ENCODE results near the gene DGKQ. TPM values are rescaled to one million over a fixed set of nuclear protein-coding genes. Genes with fewer than 3 reads are reported as not detected.
A peak's percentile ranks its signal among the peaks of the same experiment; 100 is the strongest.

Gene DGKQ
- total RNA-seq: 10 to 100 TPM in 1 of 4 donors, 1 to 10 TPM in 3; 4.8 to 10.2 (median 8.1) TPM

- TF ChIP-seq CTCF (IDR thresholded peaks at IDR 0.05): no peak
- DNase-seq (ENCODE audit: low spot score): peak; percentile 76
- peak; percentile 96 for ATAC-seq (ENCODE audit: low FRiP score)
Observed at GRCh38 chr4:973431-974397, at the start of gene DGKQ. TSS of gene DGKQ (minus strand) at chr4:973569. CDS start at chr4:973482, 87 bp downstream.

- ATAC-seq (ENCODE audit: low FRiP score) (no peak), DNase-seq (ENCODE audit: low spot score) (no peak)
Observed at GRCh38 chr4:1022739-1023066, 49.3 kb upstream of the DGKQ start.

GRCh38 chr4:1022051-1022738 is 48.8 kb upstream of the DGKQ start:
- TF ChIP-seq CTCF (IDR thresholded peaks at IDR 0.05): no peak
- DNase-seq (ENCODE audit: low spot score): no peak
- no peak for ATAC-seq (ENCODE audit: low FRiP score)

More at GRCh38 chr4:1022739-1023066, 49.3 kb upstream of the DGKQ start:
- TF ChIP-seq CTCF (IDR thresholded peaks at IDR 0.05): no peak

- ATAC-seq (ENCODE audit: low FRiP score) (no peak), DNase-seq (ENCODE audit: low spot score) (no peak)
- no peak for TF ChIP-seq CTCF (IDR thresholded peaks at IDR 0.05)
Observed at GRCh38 chr4:1021386-1022050, 48.1 kb upstream of the DGKQ start.

- no peak for ATAC-seq (ENCODE audit: low FRiP score)
- no peak for TF ChIP-seq CTCF (IDR thresholded peaks at IDR 0.05)
- no peak for DNase-seq (ENCODE audit: low spot score)
Observed at GRCh38 chr4:1019729-1020470, 46.5 kb upstream of the DGKQ start.

- no peak for TF ChIP-seq CTCF (IDR thresholded peaks at IDR 0.05)
- ATAC-seq (ENCODE audit: low FRiP score) (no peak), DNase-seq (ENCODE audit: low spot score) (no peak)
Observed at GRCh38 chr4:1019320-1019719, 46.0 kb upstream of the DGKQ start.

Measured in omental fat pad (tissue), 4 donors.